ENCODE measurements around the gene KCMF1. TPM values are rescaled to one million over a fixed set of nuclear protein-coding genes. Genes with fewer than 3 reads are reported as not detected.

Gene KCMF1
- total RNA-seq, 1 experiment from 2014 or later: 163 TPM

DNA sequence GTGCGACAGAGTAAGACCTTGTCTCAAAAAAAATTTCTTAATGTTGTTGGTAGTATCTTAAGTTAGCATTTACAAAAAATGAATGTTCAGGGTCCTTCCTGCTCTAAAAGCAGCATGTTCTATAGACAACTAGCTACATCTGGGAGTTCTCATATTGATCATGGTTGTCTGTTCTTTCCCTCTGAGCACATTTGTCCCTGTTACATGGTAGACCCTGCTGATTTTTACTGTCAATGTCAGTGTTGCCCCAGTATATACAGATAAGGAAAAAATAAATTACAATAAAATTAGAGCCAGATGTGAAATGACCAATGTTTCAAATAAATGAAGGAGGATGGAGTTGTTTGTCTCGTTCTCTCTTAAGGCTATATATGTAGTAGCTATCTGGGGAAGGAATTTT is 63.2 kb downstream of the KCMF1 start:
- CTCF ChIA-PET: no interaction called here
- ATAC-seq: no peak
- BruUV-seq (replicated peaks): no TSS peak

DNA sequence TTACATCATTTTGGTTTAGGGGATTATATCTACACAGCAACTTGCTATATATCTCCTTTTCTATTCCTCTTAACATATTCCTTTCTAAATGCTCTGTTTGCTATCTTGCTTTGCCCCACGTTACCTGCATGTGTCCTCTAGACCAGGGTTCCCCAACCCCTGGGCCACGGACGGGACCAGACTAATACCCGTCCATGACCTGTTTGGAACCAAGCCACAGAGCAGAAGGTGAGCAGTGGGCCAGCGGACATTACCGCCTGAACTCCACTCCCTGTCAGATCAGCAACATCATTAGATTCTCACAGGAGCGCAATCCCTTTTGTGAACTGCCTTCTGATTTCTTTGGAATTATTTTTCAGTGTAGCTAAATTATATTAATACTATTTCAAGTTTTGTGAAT is 66.7 kb downstream of the KCMF1 start:
- ATAC-seq (no peak), DNase-seq (ENCODE audit: low read depth, low spot score) (no peak)
- Histone ChIP-seq H3K27ac (ENCODE audit: low read length) (no peak overlapping the region), H3K4me1 (ENCODE audit: control insufficient read depth, insufficient read depth, low read length) (no peaks in the 10 kb centered on the region), H3K9me3 (ENCODE audit: control insufficient read depth, insufficient read depth, low read depth, low read length) (no peaks in the 10 kb centered on the region), H3K36me3 (ENCODE audit: control insufficient read depth, insufficient read depth, low read length) (peaks cover 37% of the 10 kb centered on the region; the same call in 1 of the 2 replicates), H3K27me3 (ENCODE audit: control insufficient read depth, insufficient read depth, low read length) (no peaks in the 10 kb centered on the region), H3K4me3 (ENCODE audit: low read depth in 2 of 2, low read length in 2 of 2) (no peak overlapping the region)
- BruUV-seq (replicated peaks): no TSS peak
- intact Hi-C loops (cut with micrococcal nuclease; ENCODE audit: unreplicated experiment) (no loop called here), in situ Hi-C loops (cut with HindIII; ENCODE audit: low pct_unique_long_range_greater_than_20kb, low sequenced_read_pairs) (no loop called here)
- no peak for TF ChIP-seq POLR2AphosphoS5 (IDR thresholded peaks at IDR 0.05; ENCODE audit: low read depth, low read length)
- CTCF ChIA-PET: no interaction called here
- POLR2A ChIA-PET: no interaction called here

More for the DNA sequence above, 63.2 kb downstream of the KCMF1 start:
- Histone ChIP-seq H3K36me3 (ENCODE audit: control insufficient read depth, insufficient read depth, low read length) (peaks cover 36% of the 10 kb centered on the region; the same call in 1 of the 2 replicates), H3K27me3 (ENCODE audit: control insufficient read depth, insufficient read depth, low read length) (no peaks in the 10 kb centered on the region), H3K9me3 (ENCODE audit: control insufficient read depth, insufficient read depth, low read depth, low read length) (no peaks in the 10 kb centered on the region), H3K27ac (ENCODE audit: low read length) (no peak overlapping the region), H3K4me1 (ENCODE audit: control insufficient read depth, insufficient read depth, low read length) (no peaks in the 10 kb centered on the region), H3K4me3 (ENCODE audit: low read depth in 2 of 2, low read length in 2 of 2) (no peak overlapping the region)
- POLR2A ChIA-PET: no interaction called here
- no peak for DNase-seq (ENCODE audit: low read depth, low spot score)
- intact Hi-C loops (cut with micrococcal nuclease; ENCODE audit: unreplicated experiment) (no loop called here), in situ Hi-C loops (cut with HindIII; ENCODE audit: low pct_unique_long_range_greater_than_20kb, low sequenced_read_pairs) (no loop called here)
- TF ChIP-seq, protein P1, sequence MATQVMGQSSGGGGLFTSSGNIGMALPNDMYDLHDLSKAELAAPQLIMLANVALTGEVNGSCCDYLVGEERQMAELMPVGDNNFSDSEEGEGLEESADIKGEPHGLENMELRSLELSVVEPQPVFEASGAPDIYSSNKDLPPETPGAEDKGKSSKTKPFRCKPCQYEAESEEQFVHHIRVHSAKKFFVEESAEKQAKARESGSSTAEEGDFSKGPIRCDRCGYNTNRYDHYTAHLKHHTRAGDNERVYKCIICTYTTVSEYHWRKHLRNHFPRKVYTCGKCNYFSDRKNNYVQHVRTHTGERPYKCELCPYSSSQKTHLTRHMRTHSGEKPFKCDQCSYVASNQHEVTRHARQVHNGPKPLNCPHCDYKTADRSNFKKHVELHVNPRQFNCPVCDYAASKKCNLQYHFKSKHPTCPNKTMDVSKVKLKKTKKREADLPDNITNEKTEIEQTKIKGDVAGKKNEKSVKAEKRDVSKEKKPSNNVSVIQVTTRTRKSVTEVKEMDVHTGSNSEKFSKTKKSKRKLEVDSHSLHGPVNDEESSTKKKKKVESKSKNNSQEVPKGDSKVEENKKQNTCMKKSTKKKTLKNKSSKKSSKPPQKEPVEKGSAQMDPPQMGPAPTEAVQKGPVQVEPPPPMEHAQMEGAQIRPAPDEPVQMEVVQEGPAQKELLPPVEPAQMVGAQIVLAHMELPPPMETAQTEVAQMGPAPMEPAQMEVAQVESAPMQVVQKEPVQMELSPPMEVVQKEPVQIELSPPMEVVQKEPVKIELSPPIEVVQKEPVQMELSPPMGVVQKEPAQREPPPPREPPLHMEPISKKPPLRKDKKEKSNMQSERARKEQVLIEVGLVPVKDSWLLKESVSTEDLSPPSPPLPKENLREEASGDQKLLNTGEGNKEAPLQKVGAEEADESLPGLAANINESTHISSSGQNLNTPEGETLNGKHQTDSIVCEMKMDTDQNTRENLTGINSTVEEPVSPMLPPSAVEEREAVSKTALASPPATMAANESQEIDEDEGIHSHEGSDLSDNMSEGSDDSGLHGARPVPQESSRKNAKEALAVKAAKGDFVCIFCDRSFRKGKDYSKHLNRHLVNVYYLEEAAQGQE (IDR thresholded peaks at IDR 0.05; ENCODE audit: insufficient read depth in 1 of 2, low read depth in 2 of 2, low read length in 1 of 2): no peak
- TF ChIP-seq, protein P2, sequence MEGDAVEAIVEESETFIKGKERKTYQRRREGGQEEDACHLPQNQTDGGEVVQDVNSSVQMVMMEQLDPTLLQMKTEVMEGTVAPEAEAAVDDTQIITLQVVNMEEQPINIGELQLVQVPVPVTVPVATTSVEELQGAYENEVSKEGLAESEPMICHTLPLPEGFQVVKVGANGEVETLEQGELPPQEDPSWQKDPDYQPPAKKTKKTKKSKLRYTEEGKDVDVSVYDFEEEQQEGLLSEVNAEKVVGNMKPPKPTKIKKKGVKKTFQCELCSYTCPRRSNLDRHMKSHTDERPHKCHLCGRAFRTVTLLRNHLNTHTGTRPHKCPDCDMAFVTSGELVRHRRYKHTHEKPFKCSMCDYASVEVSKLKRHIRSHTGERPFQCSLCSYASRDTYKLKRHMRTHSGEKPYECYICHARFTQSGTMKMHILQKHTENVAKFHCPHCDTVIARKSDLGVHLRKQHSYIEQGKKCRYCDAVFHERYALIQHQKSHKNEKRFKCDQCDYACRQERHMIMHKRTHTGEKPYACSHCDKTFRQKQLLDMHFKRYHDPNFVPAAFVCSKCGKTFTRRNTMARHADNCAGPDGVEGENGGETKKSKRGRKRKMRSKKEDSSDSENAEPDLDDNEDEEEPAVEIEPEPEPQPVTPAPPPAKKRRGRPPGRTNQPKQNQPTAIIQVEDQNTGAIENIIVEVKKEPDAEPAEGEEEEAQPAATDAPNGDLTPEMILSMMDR (IDR thresholded peaks at IDR 0.05): no peak
- no peak for TF ChIP-seq SIN3A (IDR thresholded peaks at IDR 0.05; ENCODE audit: borderline replicate concordance, insufficient read depth, low read depth, low read length)

DNA sequence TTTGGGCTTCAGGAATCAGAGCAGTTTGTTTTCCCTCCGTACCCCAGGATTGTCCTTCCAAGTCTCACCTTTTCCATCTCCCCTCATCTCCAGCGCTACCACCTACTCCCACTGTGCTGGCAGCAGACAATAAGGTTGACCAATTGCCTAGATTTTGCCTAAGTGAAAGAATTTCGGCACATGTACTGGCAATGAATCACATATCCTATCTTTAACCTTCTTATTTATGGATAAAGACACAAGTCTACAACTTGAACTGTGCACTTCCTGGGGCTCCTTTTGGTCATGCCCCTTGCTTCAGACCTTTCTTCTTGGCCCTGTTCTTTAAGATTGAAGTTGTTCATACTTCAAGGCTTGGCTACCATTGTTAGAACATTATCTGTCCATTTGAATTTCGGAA is 71.4 kb downstream of the KCMF1 start:
- H3K27me3 ChIP-seq (ENCODE audit: control insufficient read depth, insufficient read depth, low read length): no peaks in the 10 kb centered on the region
- POLR2A ChIA-PET: no interaction called here
- no peaks in the 10 kb centered on the region for H3K9me3 ChIP-seq (ENCODE audit: control insufficient read depth, insufficient read depth, low read depth, low read length)
- peaks cover 31% of the 10 kb centered on the region for H3K36me3 ChIP-seq (ENCODE audit: control insufficient read depth, insufficient read depth, low read length)
- DNase-seq (ENCODE audit: low read depth, low spot score) (no peak), ATAC-seq (no peak)
- no peak for TF ChIP-seq POLR2AphosphoS5 (IDR thresholded peaks at IDR 0.05; ENCODE audit: low read depth, low read length)
- TF ChIP-seq, protein P2 (IDR thresholded peaks at IDR 0.05): no peak
- no TSS peak for BruUV-seq (replicated peaks)
- CTCF ChIA-PET: no interaction called here
- intact Hi-C loops (cut with micrococcal nuclease; ENCODE audit: unreplicated experiment) (no loop called here), in situ Hi-C loops (cut with HindIII; ENCODE audit: low pct_unique_long_range_greater_than_20kb, low sequenced_read_pairs) (no loop called here)
- no peak overlapping the region for H3K27ac ChIP-seq (ENCODE audit: low read length)
- H3K4me1 ChIP-seq (ENCODE audit: control insufficient read depth, insufficient read depth, low read length): no peaks in the 10 kb centered on the region
- no peak overlapping the region for H3K4me3 ChIP-seq (ENCODE audit: low read depth in 2 of 2, low read length in 2 of 2)
